ENCODE results near the gene P2RX4.

DNA sequence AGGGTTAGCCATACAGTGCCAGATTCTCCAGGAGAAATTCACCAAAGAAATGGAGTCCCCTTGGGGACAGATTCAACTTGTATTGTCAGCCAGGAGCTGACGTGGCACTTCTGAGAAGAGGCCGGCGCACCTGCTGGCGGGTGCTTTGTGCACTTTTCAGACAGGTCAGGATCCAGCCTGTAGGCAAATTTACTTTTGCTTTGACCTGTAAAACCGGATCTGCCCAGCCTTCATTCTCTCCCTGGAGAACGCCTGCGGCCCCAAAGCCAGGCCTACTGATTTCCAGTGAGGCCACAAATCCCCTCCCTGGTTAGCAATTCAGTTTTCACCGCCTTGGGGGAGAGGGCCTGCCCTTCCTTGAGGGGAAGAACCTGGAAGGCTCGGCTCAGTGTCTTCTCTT lies 17.4 kb downstream of the P2RX4 start:
- TF ChIP-seq, protein P1, sequence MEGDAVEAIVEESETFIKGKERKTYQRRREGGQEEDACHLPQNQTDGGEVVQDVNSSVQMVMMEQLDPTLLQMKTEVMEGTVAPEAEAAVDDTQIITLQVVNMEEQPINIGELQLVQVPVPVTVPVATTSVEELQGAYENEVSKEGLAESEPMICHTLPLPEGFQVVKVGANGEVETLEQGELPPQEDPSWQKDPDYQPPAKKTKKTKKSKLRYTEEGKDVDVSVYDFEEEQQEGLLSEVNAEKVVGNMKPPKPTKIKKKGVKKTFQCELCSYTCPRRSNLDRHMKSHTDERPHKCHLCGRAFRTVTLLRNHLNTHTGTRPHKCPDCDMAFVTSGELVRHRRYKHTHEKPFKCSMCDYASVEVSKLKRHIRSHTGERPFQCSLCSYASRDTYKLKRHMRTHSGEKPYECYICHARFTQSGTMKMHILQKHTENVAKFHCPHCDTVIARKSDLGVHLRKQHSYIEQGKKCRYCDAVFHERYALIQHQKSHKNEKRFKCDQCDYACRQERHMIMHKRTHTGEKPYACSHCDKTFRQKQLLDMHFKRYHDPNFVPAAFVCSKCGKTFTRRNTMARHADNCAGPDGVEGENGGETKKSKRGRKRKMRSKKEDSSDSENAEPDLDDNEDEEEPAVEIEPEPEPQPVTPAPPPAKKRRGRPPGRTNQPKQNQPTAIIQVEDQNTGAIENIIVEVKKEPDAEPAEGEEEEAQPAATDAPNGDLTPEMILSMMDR (IDR thresholded peaks at IDR 0.05) = no peak
- no peak for TF ChIP-seq EZH2 (IDR thresholded peaks at IDR 0.05; ENCODE audit: borderline replicate concordance, insufficient read depth, low read depth, low read length, poor library complexity, severe bottlenecking)

All from B cell (primary cell).